K562 (cell line): ENCODE results near the gene PRDM15. TPM values are rescaled to one million over a fixed set of nuclear protein-coding genes. Genes with fewer than 3 reads are reported as not detected.

ENCODE experiments used
- ATAC-seq: fragments of 200-7000 bp; cut with Tn5 transposase; 3 replicates; pipeline ENCODE4 v1.9.1; 2020; ENCODE audit warnings: moderate library complexity
- BruUV-seq: library from RNA; stranded (reverse); fragments of 400-500 nt; replicated peaks from 2 replicates; lab custom pipeline; 2021; lab: Mats Ljungman, UMichigan
- CTCF ChIA-PET: fragments of 300-600 bp; formaldehyde crosslinking; extraction: SDS; loops from one replicate; lab custom pipeline; 2021; ENCODE audit warnings: low intra/inter-chr PET ratio; lab: Yijun Ruan, JAX
- POLR2A ChIA-PET: fragments of 300-600, 350-650 bp; sonication (Branson Sonifier 250); formaldehyde crosslinking; extraction: SDS; loops from one replicate; lab custom pipeline; 2021; ENCODE audit warnings: antibody characterized with exemption, inconsistent platforms; lab: Yijun Ruan, JAX
- DNase-seq, 4 experiments: peaks; one replicate each; pipeline versions ENCODE4 v3.0.0 to v3.0.0-alpha.2; 2011 to 2018; ENCODE audit warnings: low spot score in 3 of 4, mixed read lengths in 3 of 4; ENCODE audit errors: extremely low read depth in 1 of 4
- FAIRE-seq: peaks from 2 replicates; lab custom pipeline; 2011; peaks lifted over from hg19 to GRCh38; lab: Jason Lieb, UNC
- H2AFZ ChIP-seq: 2 replicates; pipeline ENCODE4 v1.6.0; 2011; ENCODE audit warnings: low read depth, low read length, control low read depth, inconsistent platforms
- H3K27ac ChIP-seq: fragments of 200-600 bp; 3 replicates; pipeline ENCODE4 v1.8.0; 2011; ENCODE audit warnings: low read depth, mild to moderate bottlenecking, control low read depth, inconsistent platforms, low read length, moderate library complexity, mixed read lengths; ENCODE audit errors: extremely low read depth
- H3K27me3 ChIP-seq, 2 experiments: fragments of 300-600 bp in 1 of 2; 2 replicates in 1 of 2; 3 replicates in 1 of 2; pipeline versions ENCODE4 v1.6.0 to v1.8.0; 2011; ENCODE audit warnings: inconsistent platforms in 2 of 2, low read length in 2 of 2, mild to moderate bottlenecking in 1 of 2, mixed read lengths in 1 of 2, moderate library complexity in 1 of 2; ENCODE audit not compliant: control insufficient read depth in 2 of 2, insufficient read depth in 2 of 2
- H3K36me3 ChIP-seq: fragments of 300-600 bp; 3 replicates; pipeline ENCODE4 v1.8.0; 2011; ENCODE audit warnings: mild to moderate bottlenecking, low read length, inconsistent platforms; ENCODE audit not compliant: control insufficient read depth, insufficient read depth
- H3K4me1 ChIP-seq, 2 experiments: fragments of 200-600 bp in 1 of 2; replicated peaks in 1 of 2; 2 replicates in 1 of 2; 3 replicates in 1 of 2; pipeline versions ENCODE4 v1.5.1 to v1.8.0; 2011; ENCODE audit warnings: inconsistent platforms in 2 of 2, low read length in 2 of 2, mild to moderate bottlenecking in 1 of 2, mixed read lengths in 1 of 2, moderate library complexity in 1 of 2; ENCODE audit not compliant: control insufficient read depth in 2 of 2, insufficient read depth in 2 of 2
- H3K4me2 ChIP-seq: 2 replicates; pipeline ENCODE4 v1.6.1; 2011; ENCODE audit warnings: low read length, control low read depth, inconsistent platforms, mixed read lengths; ENCODE audit not compliant: insufficient read depth
- H3K4me3 ChIP-seq: fragments of 200-600 bp; sonication (generic), shearing (Covaris generic); 2 replicates; pipeline ENCODE4 v1.5.1; 2016; ENCODE audit warnings: control low read depth, inconsistent platforms
- H3K79me2 ChIP-seq: fragments of 200-600 bp; 3 replicates; pipeline ENCODE4 v1.8.0; 2011; ENCODE audit warnings: low read length, inconsistent platforms; ENCODE audit not compliant: control insufficient read depth, insufficient read depth
- H3K9ac ChIP-seq, 2 experiments: 2 replicates each; pipeline versions ENCODE4 v1.6.0 to v1.6.1; 2011; ENCODE audit warnings: low read depth in 2 of 2, low read length in 2 of 2, control low read depth in 1 of 2, inconsistent platforms in 1 of 2, mild to moderate bottlenecking in 1 of 2, mixed read lengths in 1 of 2; ENCODE audit not compliant: insufficient read depth in 1 of 2
- H3K9me1 ChIP-seq: one replicate; pipeline ENCODE4 v1.6.0; 2011; ENCODE audit warnings: inconsistent platforms, mild to moderate bottlenecking, low read length, moderate library complexity; ENCODE audit not compliant: control insufficient read depth, insufficient read depth
- H3K9me3 ChIP-seq: replicated peaks from 2 replicates; pipeline ENCODE4 v1.5.1; 2011; ENCODE audit warnings: low read depth, low read length, inconsistent platforms; ENCODE audit not compliant: control insufficient read depth, insufficient read depth
- H4K20me1 ChIP-seq: replicated peaks from 2 replicates; pipeline ENCODE4 v1.6.1; 2011; ENCODE audit warnings: low read length, inconsistent platforms, mixed read lengths; ENCODE audit not compliant: control insufficient read depth, insufficient read depth
- C11orf30 ChIP-seq: fragments of 450-650 bp; IDR thresholded peaks from 2 replicates; pipeline ENCODE4 v1.6.1; 2016; ENCODE audit warnings: low read depth, mild to moderate bottlenecking
- CBX5 ChIP-seq: IDR thresholded peaks from 2 replicates; pipeline ENCODE4 v1.6.1; 2014; ENCODE audit warnings: low read depth, borderline replicate concordance
- ELF2 ChIP-seq: fragments of 250-450 bp; sonication (Bioruptor Pico); IDR thresholded peaks from 2 replicates; pipeline ENCODE4 v1.5.0; 2021; ENCODE audit warnings: mild to moderate bottlenecking
- ETV6 ChIP-seq, 3 experiments: fragments of 150-350 bp in 1 of 3; sonication (generic) in 1 of 3; formaldehyde crosslinking in 1 of 3; IDR thresholded peaks; 2 replicates each; pipeline versions ENCODE4 v1.6.1 to v1.8.0; 2014 to 2022; ENCODE audit warnings: borderline replicate concordance in 2 of 3, low read depth in 2 of 3, antibody characterized with exemption in 1 of 3, low read length in 1 of 3, mild to moderate bottlenecking in 1 of 3, missing genetic modification reagents in 1 of 3
- HEY1 ChIP-seq: fragments of 250-450 bp; sonication (Bioruptor Pico); IDR thresholded peaks from 2 replicates; pipeline ENCODE4 v1.5.0; 2020; ENCODE audit warnings: mild to moderate bottlenecking, moderate library complexity, borderline replicate concordance
- NELFE ChIP-seq: IDR thresholded peaks from 2 replicates; pipeline ENCODE4 v1.6.1; 2011; ENCODE audit warnings: mild to moderate bottlenecking; ENCODE audit not compliant: insufficient read depth, insufficient read length
- NFXL1 ChIP-seq: fragments of 450-650 bp; formaldehyde crosslinking; IDR thresholded peaks from 2 replicates; pipeline ENCODE4 v1.4.0; 2021; ENCODE audit warnings: mild to moderate bottlenecking
- ZFP30 ChIP-seq: fragments of 250-450 bp; sonication (Bioruptor Pico); IDR thresholded peaks from 2 replicates; pipeline ENCODE4 v1.8.0; 2022; ENCODE audit warnings: moderate library complexity, mild to moderate bottlenecking, inconsistent platforms, borderline replicate concordance
- ZKSCAN8 ChIP-seq: fragments of 200-800 bp; sonication (Bioruptor generic); IDR thresholded peaks from 2 replicates; pipeline ENCODE4 v1.6.1; 2016; ENCODE audit warnings: missing genetic modification characterization, missing compliant biosample characterization
- ZNF121 ChIP-seq: sonication (generic); formaldehyde crosslinking; conservative IDR thresholded peaks from 2 replicates; pipeline ENCODE4 v1.8.0; 2022; ENCODE audit warnings: missing genetic modification reagents
- ZNF282 ChIP-seq: sonication (generic); formaldehyde crosslinking; IDR thresholded peaks from 2 replicates; pipeline ENCODE4 v1.8.1; 2023; ENCODE audit warnings: missing genetic modification reagents
- ZNF436 ChIP-seq: fragments of 250-450, 450-650 bp; sonication (Bioruptor Pico); formaldehyde crosslinking; IDR thresholded peaks from 2 replicates; pipeline ENCODE4 v1.7.0; 2020; ENCODE audit warnings: mild to moderate bottlenecking
- ZNF551 ChIP-seq: fragments of 250-450 bp; sonication (Bioruptor Pico); IDR thresholded peaks from 2 replicates; pipeline ENCODE4 v1.5.0; 2021; ENCODE audit warnings: mild to moderate bottlenecking, moderate library complexity
- ZNF561 ChIP-seq: fragments of 450-650 bp; formaldehyde crosslinking; conservative IDR thresholded peaks from 2 replicates; pipeline ENCODE4 v1.4.0; 2020; ENCODE audit warnings: mild to moderate bottlenecking, moderate library complexity
- ZNF584 ChIP-seq: fragments of 200-800 bp; sonication (Bioruptor generic); IDR thresholded peaks from 2 replicates; pipeline ENCODE4 v1.6.1; 2016; ENCODE audit warnings: low read depth, mild to moderate bottlenecking, missing genetic modification characterization, missing compliant biosample characterization
- WGBS: fragments of 100-300 bp; shearing (Covaris generic); methylation state at CpG from one replicate; pipeline ENCODE4 v1.1.6; 2016; ENCODE audit warnings: low coverage, mixed read lengths; ENCODE audit not compliant: insufficient coverage; ENCODE audit errors: missing lambda C conversion rate; 5-methylcytosine and 5-hydroxymethylcytosine counted together
- in situ Hi-C: fragments of 300-500 bp; cut with MboI; formaldehyde crosslinking; loops from 4 replicates; pipeline ENCODE4 v1.15.0; 2018; ENCODE audit warnings: inconsistent platforms, mixed read lengths
- intact Hi-C: fragments of 100-400 bp; cut with micrococcal nuclease; formaldehyde crosslinking; loops from 2 replicates; pipeline ENCODE4 v1.14.2; 2022
- polyA plus RNA-seq, 8 experiments: library from polyadenylated mRNA; depleted of rRNA in 4 of 8; stranded (reverse) in 5 of 8; unstranded in 3 of 8; fragments of >200 nt; fragmentation: Nextera tagmentation in 2 of 8; fragmentation: Illumina TruSeq in 1 of 8; extraction: Ambion mirVana in 2 of 8; extraction: Trizol in 1 of 8; gene quantifications; 2 replicates each; pipeline versions ENCODE4 v1.2.1 to v1.2.3, GENCODE V29; 2011 to 2014; ENCODE audit warnings: inconsistent platforms in 1 of 8, missing spikeins in 1 of 8
- total RNA-seq, 7 experiments: library from RNA; depleted of rRNA in 6 of 7; stranded (reverse); fragments of >200 nt in 6 of 7; fragmentation: Illumina TruSeq in 2 of 7; extraction: Trizol in 2 of 7; gene quantifications; 2 replicates each; pipeline versions ENCODE4 v1.2.1 to v1.2.3, GENCODE V29; 2011 to 2021; ENCODE audit warnings: low replicate concordance in 1 of 7
- TF ChIP-seq, protein P1 (sequence below): fragments of 450-650 bp; IDR thresholded peaks from 2 replicates; pipeline ENCODE4 v1.7.0; 2016; ENCODE audit warnings: borderline replicate concordance
- TF ChIP-seq, protein P2 (sequence below), 2 experiments: fragments of 150-350 bp in 1 of 2; IDR thresholded peaks; 2 replicates each; pipeline ENCODE4 v1.6.1; 2012 to 2016; ENCODE audit warnings: low read depth in 2 of 2, low read length in 2 of 2, mild to moderate bottlenecking in 1 of 2, moderate library complexity in 1 of 2

PRDM15 gene
- total and polyA plus RNA-seq, 9 of the 15 experiments (the other 6 are each of a cell fraction or from before 2014, with no cell fraction given): 0.93 to 9.2 (median 6.2) TPM

DNA sequence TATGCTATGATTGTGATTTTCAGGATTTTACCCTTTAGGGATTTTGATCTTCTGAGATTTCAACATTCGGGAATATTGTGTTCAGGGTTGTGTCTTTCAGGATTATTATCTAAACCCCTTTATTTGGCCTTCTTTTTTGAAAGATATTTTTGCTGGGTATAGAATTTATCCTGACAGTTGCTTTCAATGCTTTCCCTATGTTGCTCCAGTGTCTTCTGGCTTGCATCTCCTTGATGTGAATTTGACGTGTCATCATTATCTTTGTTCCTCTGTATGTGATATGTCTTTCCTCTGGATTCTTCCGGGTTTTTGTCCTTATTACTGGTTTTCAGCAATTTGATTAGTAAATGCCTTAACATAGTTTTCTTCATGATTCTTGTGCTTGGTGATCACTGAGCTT lies 86.4 kb downstream of the PRDM15 start (continued):
- TF ChIP-seq CBX5 (peak; percentile 92), NELFE (no peak), ZNF121 (no peak), ZFP30 (CRISPR knock-in tag) (no peak), ELF2 (CRISPR knock-in tag) (peak; percentile 62; the same call in 1 of the 2 replicates), ZNF436 (CRISPR knock-in tag) (no peak), C11orf30 (peak; percentile 71)

DNA sequence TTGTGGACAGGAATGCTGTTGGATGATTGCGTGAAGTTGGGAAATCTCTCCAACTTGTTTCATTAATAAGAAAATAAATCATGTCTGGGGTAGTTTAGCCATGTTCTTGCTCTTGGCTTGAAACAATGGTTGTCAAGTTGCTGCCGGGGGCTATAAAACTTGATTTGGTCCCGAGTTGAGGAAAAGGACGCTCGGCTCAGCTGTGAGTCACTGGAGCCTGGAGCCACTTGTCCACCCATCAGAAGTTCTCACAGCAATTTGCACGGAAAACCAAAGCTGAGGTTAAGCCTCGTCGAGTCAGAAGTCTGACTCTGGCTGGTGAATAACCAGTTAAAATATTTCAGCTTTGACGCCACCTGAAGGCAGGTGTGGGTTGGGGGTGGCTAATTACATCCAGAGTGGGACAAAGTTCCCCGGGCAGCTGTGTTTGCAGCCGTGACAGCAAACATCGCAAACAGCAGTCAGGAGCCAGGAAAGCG lies 92.6 kb downstream of the PRDM15 start:
- Histone ChIP-seq H3K79me2 (no peaks in the 10 kb centered on the region), H3K9ac (no peak overlapping the region), H3K9me3 (no peaks in the 10 kb centered on the region), H3K4me3 (no peak overlapping the region), H3K27me3 (peaks cover 18% of the 10 kb centered on the region in 2 experiments; a peak in 4 of 5 replicates), H3K4me2 (no peak overlapping the region), H3K27ac (no peak overlapping the region), H3K9me1 (no peaks in the 10 kb centered on the region), H3K36me3 (no peaks in the 10 kb centered on the region), H2AFZ (no peak overlapping the region), H4K20me1 (no peaks in the 10 kb centered on the region), H3K4me1 (peaks cover 6 to 12% of the 10 kb centered on the region in 2 experiments; a peak in 4 of 5 replicates)
- in situ Hi-C loops (no loop called here), intact Hi-C loops (no loop called here)
- POLR2A ChIA-PET: interaction anchor here (0.6 to 1.7 kb wide), 3 partner anchors 8 to 141 kb away, joined by 3 to 4 read pairs (median 3); no protein-coding TSS in a partner anchor
- ATAC-seq (no peak), FAIRE-seq (no peak), DNase-seq (no peak)
- BruUV-seq: no TSS peak
- 9% methylated on average over 13 of the region's 13 CpGs for WGBS
- CTCF ChIA-PET: no interaction called here
- no peak for TF ChIP-seq NFXL1 (CRISPR knock-in tag)
- TF ChIP-seq ZNF561 (CRISPR knock-in tag): no peak
- no peak for TF ChIP-seq ZKSCAN8 (CRISPR knock-in tag)
- TF ChIP-seq ZNF436 (CRISPR knock-in tag): no peak
- no peak for TF ChIP-seq ETV6 (IDR thresholded peaks at IDR 0.05; ENCODE audit: borderline replicate concordance in 1 of 2, low read depth in 2 of 2, low read length in 1 of 2)
- TF ChIP-seq ETV6 (CRISPR knock-in tag; IDR thresholded peaks at IDR 0.05; ENCODE audit: borderline replicate concordance): no peak
- no peak for TF ChIP-seq HEY1 (CRISPR knock-in tag)
- TF ChIP-seq, protein P1, sequence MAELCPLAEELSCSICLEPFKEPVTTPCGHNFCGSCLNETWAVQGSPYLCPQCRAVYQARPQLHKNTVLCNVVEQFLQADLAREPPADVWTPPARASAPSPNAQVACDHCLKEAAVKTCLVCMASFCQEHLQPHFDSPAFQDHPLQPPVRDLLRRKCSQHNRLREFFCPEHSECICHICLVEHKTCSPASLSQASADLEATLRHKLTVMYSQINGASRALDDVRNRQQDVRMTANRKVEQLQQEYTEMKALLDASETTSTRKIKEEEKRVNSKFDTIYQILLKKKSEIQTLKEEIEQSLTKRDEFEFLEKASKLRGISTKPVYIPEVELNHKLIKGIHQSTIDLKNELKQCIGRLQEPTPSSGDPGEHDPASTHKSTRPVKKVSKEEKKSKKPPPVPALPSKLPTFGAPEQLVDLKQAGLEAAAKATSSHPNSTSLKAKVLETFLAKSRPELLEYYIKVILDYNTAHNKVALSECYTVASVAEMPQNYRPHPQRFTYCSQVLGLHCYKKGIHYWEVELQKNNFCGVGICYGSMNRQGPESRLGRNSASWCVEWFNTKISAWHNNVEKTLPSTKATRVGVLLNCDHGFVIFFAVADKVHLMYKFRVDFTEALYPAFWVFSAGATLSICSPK: no peak
- no peak for TF ChIP-seq ZNF551 (CRISPR knock-in tag)
- no peak for TF ChIP-seq ZNF282 (CRISPR knock-in tag)
- TF ChIP-seq ZNF584: no peak
- TF ChIP-seq, protein P2, sequence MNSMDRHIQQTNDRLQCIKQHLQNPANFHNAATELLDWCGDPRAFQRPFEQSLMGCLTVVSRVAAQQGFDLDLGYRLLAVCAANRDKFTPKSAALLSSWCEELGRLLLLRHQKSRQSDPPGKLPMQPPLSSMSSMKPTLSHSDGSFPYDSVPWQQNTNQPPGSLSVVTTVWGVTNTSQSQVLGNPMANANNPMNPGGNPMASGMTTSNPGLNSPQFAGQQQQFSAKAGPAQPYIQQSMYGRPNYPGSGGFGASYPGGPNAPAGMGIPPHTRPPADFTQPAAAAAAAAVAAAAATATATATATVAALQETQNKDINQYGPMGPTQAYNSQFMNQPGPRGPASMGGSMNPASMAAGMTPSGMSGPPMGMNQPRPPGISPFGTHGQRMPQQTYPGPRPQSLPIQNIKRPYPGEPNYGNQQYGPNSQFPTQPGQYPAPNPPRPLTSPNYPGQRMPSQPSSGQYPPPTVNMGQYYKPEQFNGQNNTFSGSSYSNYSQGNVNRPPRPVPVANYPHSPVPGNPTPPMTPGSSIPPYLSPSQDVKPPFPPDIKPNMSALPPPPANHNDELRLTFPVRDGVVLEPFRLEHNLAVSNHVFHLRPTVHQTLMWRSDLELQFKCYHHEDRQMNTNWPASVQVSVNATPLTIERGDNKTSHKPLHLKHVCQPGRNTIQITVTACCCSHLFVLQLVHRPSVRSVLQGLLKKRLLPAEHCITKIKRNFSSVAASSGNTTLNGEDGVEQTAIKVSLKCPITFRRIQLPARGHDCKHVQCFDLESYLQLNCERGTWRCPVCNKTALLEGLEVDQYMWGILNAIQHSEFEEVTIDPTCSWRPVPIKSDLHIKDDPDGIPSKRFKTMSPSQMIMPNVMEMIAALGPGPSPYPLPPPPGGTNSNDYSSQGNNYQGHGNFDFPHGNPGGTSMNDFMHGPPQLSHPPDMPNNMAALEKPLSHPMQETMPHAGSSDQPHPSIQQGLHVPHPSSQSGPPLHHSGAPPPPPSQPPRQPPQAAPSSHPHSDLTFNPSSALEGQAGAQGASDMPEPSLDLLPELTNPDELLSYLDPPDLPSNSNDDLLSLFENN (IDR thresholded peaks at IDR 0.05; ENCODE audit: low read depth in 2 of 2, low read length in 2 of 2): no peak
